HEK293 (cell line): ENCODE data around the gene TPGS1.

Experiments used
- ATF2 ChIP-seq: fragments of 450-650 bp; formaldehyde crosslinking; IDR thresholded peaks from 2 replicates; pipeline ENCODE4 v1.5.1; 2016; ENCODE audit warnings: missing biosample characterization, missing genetic modification characterization, low read depth
- GLIS1 ChIP-seq: fragments of 450-650 bp; formaldehyde crosslinking; IDR thresholded peaks from 2 replicates; pipeline ENCODE4 v1.5.1; 2016; ENCODE audit warnings: missing biosample characterization, missing genetic modification characterization
- HOXC10 ChIP-seq: sonication (generic); formaldehyde crosslinking; IDR thresholded peaks from 2 replicates; pipeline ENCODE4 v1.8.1; 2023; ENCODE audit warnings: mild to moderate bottlenecking, missing genetic modification reagents
- KLF8 ChIP-seq: fragments of 450-650 bp; formaldehyde crosslinking; IDR thresholded peaks from 2 replicates; pipeline ENCODE4 v1.5.1; 2016; ENCODE audit warnings: missing biosample characterization, missing genetic modification characterization
- MYNN ChIP-seq: fragments of 450-650 bp; formaldehyde crosslinking; IDR thresholded peaks from 2 replicates; pipeline ENCODE4 v1.5.1; 2016; ENCODE audit warnings: missing biosample characterization, missing genetic modification characterization, borderline replicate concordance
- MZF1 ChIP-seq: fragments of 450-650 bp; formaldehyde crosslinking; IDR thresholded peaks from 2 replicates; pipeline ENCODE4 v1.5.1; 2017; ENCODE audit warnings: missing biosample characterization, missing genetic modification characterization, borderline replicate concordance
- SP3 ChIP-seq: fragments of 450-650 bp; formaldehyde crosslinking; IDR thresholded peaks from 2 replicates; pipeline ENCODE4 v1.5.1; 2016; ENCODE audit warnings: missing biosample characterization, missing genetic modification characterization
- YY2 ChIP-seq: fragments of 450-650 bp; formaldehyde crosslinking; IDR thresholded peaks from 2 replicates; pipeline ENCODE4 v1.5.1; 2016; ENCODE audit warnings: missing biosample characterization, missing genetic modification characterization
- ZBTB1 ChIP-seq: fragments of 450-650 bp; formaldehyde crosslinking; IDR thresholded peaks from 2 replicates; pipeline ENCODE4 v1.5.1; 2016; ENCODE audit warnings: missing biosample characterization, missing genetic modification characterization
- ZBTB20 ChIP-seq: fragments of 450-650 bp; formaldehyde crosslinking; IDR thresholded peaks from 2 replicates; pipeline ENCODE4 v1.5.1; 2016; ENCODE audit warnings: missing biosample characterization, missing genetic modification characterization
- ZBTB21 ChIP-seq: fragments of 450-650 bp; formaldehyde crosslinking; IDR thresholded peaks from 2 replicates; pipeline ENCODE4 v1.5.1; 2017; ENCODE audit warnings: missing biosample characterization, missing genetic modification characterization
- ZBTB6 ChIP-seq: fragments of 450-650 bp; formaldehyde crosslinking; IDR thresholded peaks from 2 replicates; pipeline ENCODE4 v1.5.1; 2017; ENCODE audit warnings: missing biosample characterization, missing genetic modification characterization
- ZBTB8A ChIP-seq: fragments of 450-650 bp; formaldehyde crosslinking; IDR thresholded peaks from 2 replicates; pipeline ENCODE4 v1.5.1; 2016; ENCODE audit warnings: missing biosample characterization, missing genetic modification characterization
- ZNF138 ChIP-seq: fragments of 450-650 bp; formaldehyde crosslinking; IDR thresholded peaks from 2 replicates; pipeline ENCODE4 v1.5.1; 2016; ENCODE audit warnings: missing biosample characterization, missing genetic modification characterization, borderline replicate concordance
- ZNF184 ChIP-seq: fragments of 450-650 bp; IDR thresholded peaks from 2 replicates; pipeline ENCODE4 v1.5.1; 2018; ENCODE audit warnings: missing biosample characterization, mild to moderate bottlenecking, missing genetic modification characterization
- ZNF202 ChIP-seq: fragments of 450-650 bp; formaldehyde crosslinking; IDR thresholded peaks from 2 replicates; pipeline ENCODE4 v1.5.1; 2016; ENCODE audit warnings: missing biosample characterization, missing genetic modification characterization, borderline replicate concordance
- ZNF324 ChIP-seq: fragments of 450-650 bp; formaldehyde crosslinking; IDR thresholded peaks from 2 replicates; pipeline ENCODE4 v1.5.1; 2016; ENCODE audit warnings: missing biosample characterization, missing genetic modification characterization
- ZNF335 ChIP-seq: fragments of 450-650 bp; formaldehyde crosslinking; conservative IDR thresholded peaks from 2 replicates; pipeline ENCODE4 v1.5.1; 2016; ENCODE audit warnings: missing biosample characterization, missing genetic modification characterization
- ZNF354C ChIP-seq: fragments of 450-650 bp; formaldehyde crosslinking; IDR thresholded peaks from 2 replicates; pipeline ENCODE4 v1.5.1; 2016; ENCODE audit warnings: missing biosample characterization, missing genetic modification characterization, low read depth, borderline replicate concordance
- ZNF433 ChIP-seq: fragments of 450-650 bp; formaldehyde crosslinking; IDR thresholded peaks from 2 replicates; pipeline ENCODE4 v1.5.1; 2016; ENCODE audit warnings: missing biosample characterization, missing genetic modification characterization, low read depth
- ZNF449 ChIP-seq: fragments of 450-650 bp; formaldehyde crosslinking; IDR thresholded peaks from 2 replicates; pipeline ENCODE4 v1.5.1; 2017; ENCODE audit warnings: missing biosample characterization, mild to moderate bottlenecking, missing genetic modification characterization, moderate library complexity
- ZNF473 ChIP-seq: fragments of 450-650 bp; formaldehyde crosslinking; IDR thresholded peaks from 2 replicates; pipeline ENCODE4 v1.5.1; 2017; ENCODE audit warnings: missing biosample characterization, missing genetic modification characterization
- ZNF48 ChIP-seq: fragments of 450-650 bp; formaldehyde crosslinking; IDR thresholded peaks from 2 replicates; pipeline ENCODE4 v1.5.1; 2016; ENCODE audit warnings: missing biosample characterization, missing genetic modification characterization
- ZNF549 ChIP-seq: fragments of 450-650 bp; IDR thresholded peaks from 2 replicates; pipeline ENCODE4 v1.5.1; 2018; ENCODE audit warnings: missing biosample characterization, missing genetic modification characterization, mild to moderate bottlenecking, inconsistent platforms, moderate library complexity
- ZNF555 ChIP-seq: fragments of 450-650 bp; formaldehyde crosslinking; conservative IDR thresholded peaks from 2 replicates; pipeline ENCODE4 v1.5.1; 2017; ENCODE audit warnings: missing biosample characterization, mild to moderate bottlenecking, missing genetic modification characterization, inconsistent platforms
- ZNF560 ChIP-seq: fragments of 450-650 bp; formaldehyde crosslinking; IDR thresholded peaks from 2 replicates; pipeline ENCODE4 v1.5.1; 2017; ENCODE audit warnings: missing biosample characterization, missing genetic modification characterization, borderline replicate concordance
- ZNF561 ChIP-seq: fragments of 450-650 bp; IDR thresholded peaks from 2 replicates; pipeline ENCODE4 v1.5.1; 2018; ENCODE audit warnings: missing biosample characterization, missing genetic modification characterization, borderline replicate concordance
- ZNF626 ChIP-seq: fragments of 450-650 bp; sonication (Bioruptor Pico); formaldehyde crosslinking; IDR thresholded peaks from 2 replicates; pipeline ENCODE4 v1.5.1; 2018; ENCODE audit warnings: missing biosample characterization, missing genetic modification characterization, inconsistent platforms
- ZNF629 ChIP-seq: fragments of 450-650 bp; formaldehyde crosslinking; IDR thresholded peaks from 2 replicates; pipeline ENCODE4 v1.5.1; 2017; ENCODE audit warnings: missing biosample characterization, missing genetic modification characterization
- ZSCAN5A ChIP-seq: fragments of 450-650 bp; formaldehyde crosslinking; IDR thresholded peaks from 2 replicates; pipeline ENCODE4 v1.5.1; 2016; ENCODE audit warnings: missing biosample characterization, missing genetic modification characterization
- TF ChIP-seq, protein P1 (sequence below): fragments of 450-650 bp; formaldehyde crosslinking; IDR thresholded peaks from 2 replicates; pipeline ENCODE4 v1.5.1; 2016; ENCODE audit warnings: missing biosample characterization, missing genetic modification characterization
- TF ChIP-seq, protein P2 (sequence below): sonication (generic); formaldehyde crosslinking; IDR thresholded peaks from 2 replicates; pipeline ENCODE4 v1.8.1; 2022; ENCODE audit warnings: mild to moderate bottlenecking, moderate library complexity, missing genetic modification reagents

The TPGS1 gene

GRCh38 chr19:506404-507285 lies 652 bp upstream of the TPGS1 start (continued):
- TF ChIP-seq ZNF48 (no peak), ZBTB6 (tag by site-specific recombination) (no peak), ZNF555 (no peak), ZNF324 (tag by site-specific recombination) (no peak), ZNF549 (tag by site-specific recombination) (no peak), ZBTB1 (tag by site-specific recombination) (no peak), ZNF473 (tag by site-specific recombination) (no peak), ZNF449 (tag by site-specific recombination) (0 out of 2 replicates have a peak, but pooled peaks have one; percentile 18), ZNF560 (no peak), ZNF184 (tag by site-specific recombination) (no peak), ZNF561 (tag by site-specific recombination) (peak; percentile 72; the same call in 1 of the 2 replicates), ZNF629 (no peak), ZNF433 (tag by site-specific recombination) (no peak), SP3 (tag by site-specific recombination) (peak; percentile 43; the same call in 1 of the 2 replicates), MZF1 (tag by site-specific recombination) (no peak), KLF8 (tag by site-specific recombination) (0 out of 2 replicates have a peak, but pooled peaks have one; percentile 33), YY2 (tag by site-specific recombination) (no peak), ZNF138 (tag by site-specific recombination) (no peak), ZSCAN5A (tag by site-specific recombination) (peak; percentile 72; the same call in 1 of the 2 replicates), MYNN (tag by site-specific recombination) (no peak), ZNF354C (no peak), GLIS1 (tag by site-specific recombination) (peak; percentile 60), ZBTB21 (tag by site-specific recombination) (0 out of 2 replicates have a peak, but pooled peaks have one; percentile 14), ZNF335 (tag by site-specific recombination) (peak; percentile 72; the same call in 1 of the 2 replicates), ZBTB20 (tag by site-specific recombination) (peak; percentile 87), ATF2 (no peak), ZBTB8A (peak; percentile 18; the same call in 1 of the 2 replicates), ZNF202 (tag by site-specific recombination) (no peak), HOXC10 (CRISPR knock-in tag) (no peak), ZNF626 (tag by site-specific recombination) (no peak)
- TF ChIP-seq, protein P1, sequence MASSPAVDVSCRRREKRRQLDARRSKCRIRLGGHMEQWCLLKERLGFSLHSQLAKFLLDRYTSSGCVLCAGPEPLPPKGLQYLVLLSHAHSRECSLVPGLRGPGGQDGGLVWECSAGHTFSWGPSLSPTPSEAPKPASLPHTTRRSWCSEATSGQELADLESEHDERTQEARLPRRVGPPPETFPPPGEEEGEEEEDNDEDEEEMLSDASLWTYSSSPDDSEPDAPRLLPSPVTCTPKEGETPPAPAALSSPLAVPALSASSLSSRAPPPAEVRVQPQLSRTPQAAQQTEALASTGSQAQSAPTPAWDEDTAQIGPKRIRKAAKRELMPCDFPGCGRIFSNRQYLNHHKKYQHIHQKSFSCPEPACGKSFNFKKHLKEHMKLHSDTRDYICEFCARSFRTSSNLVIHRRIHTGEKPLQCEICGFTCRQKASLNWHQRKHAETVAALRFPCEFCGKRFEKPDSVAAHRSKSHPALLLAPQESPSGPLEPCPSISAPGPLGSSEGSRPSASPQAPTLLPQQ (tag by site-specific recombination) = peak; percentile 64; the same call in 1 of the 2 replicates
- TF ChIP-seq, protein P2, sequence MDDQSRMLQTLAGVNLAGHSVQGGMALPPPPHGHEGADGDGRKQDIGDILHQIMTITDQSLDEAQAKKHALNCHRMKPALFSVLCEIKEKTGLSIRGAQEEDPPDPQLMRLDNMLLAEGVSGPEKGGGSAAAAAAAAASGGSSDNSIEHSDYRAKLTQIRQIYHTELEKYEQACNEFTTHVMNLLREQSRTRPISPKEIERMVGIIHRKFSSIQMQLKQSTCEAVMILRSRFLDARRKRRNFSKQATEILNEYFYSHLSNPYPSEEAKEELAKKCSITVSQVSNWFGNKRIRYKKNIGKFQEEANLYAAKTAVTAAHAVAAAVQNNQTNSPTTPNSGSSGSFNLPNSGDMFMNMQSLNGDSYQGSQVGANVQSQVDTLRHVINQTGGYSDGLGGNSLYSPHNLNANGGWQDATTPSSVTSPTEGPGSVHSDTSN (CRISPR knock-in tag) = peak; percentile 73; the same call in 1 of the 2 replicates
